GM23248 (cell line): Measurements from ENCODE around the gene EMC9. TPM values are rescaled to one million over a fixed set of nuclear protein-coding genes. Genes with fewer than 3 reads are reported as not detected.
A peak's percentile ranks its signal among the peaks of the same experiment; 100 is the strongest.

Experiments
- DNase-seq: peaks from one replicate; pipeline ENCODE4 v3.0.0-alpha.2; 2015
- H2AFZ ChIP-seq: fragments of 200-600 bp; sonication (generic); 2 replicates; pipeline ENCODE4 v1.6.1; 2016; ENCODE audit warnings: antibody characterized with exemption
- H3F3A ChIP-seq: fragments of 200-600 bp; sonication (generic); 2 replicates; pipeline ENCODE4 v1.6.1; 2016; ENCODE audit warnings: mild to moderate bottlenecking, antibody characterized with exemption, mixed run types; ENCODE audit not compliant: insufficient read depth
- H3K27ac ChIP-seq: fragments of 200-600 bp; sonication (generic); 2 replicates; pipeline ENCODE4 v1.5.1; 2016; ENCODE audit warnings: mild to moderate bottlenecking
- H3K27me3 ChIP-seq: fragments of 200-600 bp; sonication (generic); replicated peaks from 2 replicates; pipeline ENCODE4 v1.6.1; 2016; ENCODE audit warnings: mild to moderate bottlenecking; ENCODE audit not compliant: insufficient read depth
- H3K36me3 ChIP-seq: fragments of 200-600 bp; sonication (generic); 2 replicates; pipeline ENCODE4 v1.6.1; 2016; ENCODE audit warnings: low read depth, mild to moderate bottlenecking
- H3K4me1 ChIP-seq: fragments of 200-600 bp; sonication (generic); 2 replicates; pipeline ENCODE4 v1.6.1; 2016; ENCODE audit warnings: mild to moderate bottlenecking; ENCODE audit not compliant: insufficient read depth
- H3K4me2 ChIP-seq: fragments of 200-600 bp; sonication (generic); one replicate; pipeline ENCODE4 v1.6.1; 2016; ENCODE audit warnings: mild to moderate bottlenecking; ENCODE audit not compliant: unreplicated experiment
- H3K4me3 ChIP-seq: fragments of 200-600 bp; sonication (generic); 2 replicates; pipeline ENCODE4 v1.5.1; 2016; ENCODE audit warnings: mild to moderate bottlenecking
- H3K79me2 ChIP-seq: fragments of 200-600 bp; sonication (generic); 2 replicates; pipeline ENCODE4 v1.6.1; 2016; ENCODE audit warnings: mild to moderate bottlenecking; ENCODE audit not compliant: insufficient read depth
- H3K9ac ChIP-seq: fragments of 200-600 bp; sonication (generic); 2 replicates; pipeline ENCODE4 v1.6.1; 2016; ENCODE audit warnings: mild to moderate bottlenecking
- H3K9me2 ChIP-seq: fragments of 200-600 bp; sonication (generic); 2 replicates; pipeline ENCODE4 v1.6.1; 2016; ENCODE audit warnings: mixed run types, mild to moderate bottlenecking, moderate library complexity; ENCODE audit not compliant: insufficient read depth
- H3K9me3 ChIP-seq: fragments of 200-600 bp; sonication (generic); one replicate; pipeline ENCODE4 v1.6.1; 2017; ENCODE audit warnings: low read depth
- H4K20me1 ChIP-seq: fragments of 200-600 bp; sonication (generic); 2 replicates; pipeline ENCODE4 v1.6.0; 2016; ENCODE audit not compliant: insufficient read depth
- EZH2 ChIP-seq: fragments of 200-600 bp; sonication (generic); IDR thresholded peaks from 2 replicates; pipeline ENCODE4 v1.6.1; 2018; ENCODE audit warnings: antibody characterized with exemption, mild to moderate bottlenecking; ENCODE audit not compliant: insufficient read depth, poor library complexity, severe bottlenecking
- EZH2phosphoT487 ChIP-seq: fragments of 200-600 bp; sonication (generic); IDR thresholded peaks from 2 replicates; pipeline ENCODE4 v1.6.1; 2018; ENCODE audit warnings: antibody characterized with exemption, moderate library complexity, mild to moderate bottlenecking, low read depth; ENCODE audit not compliant: insufficient read depth
- WGBS, 2 experiments: methylation state at CpG; one replicate each; pipeline ENCODE4 v1.1.6; 2015 to 2017; ENCODE audit warnings: low lambda C conversion rate in 2 of 2, low coverage in 1 of 2; ENCODE audit errors: missing lambda C conversion rate in 2 of 2; 5-methylcytosine and 5-hydroxymethylcytosine counted together
- in situ Hi-C: fragments of 300-500 bp; cut with MboI; formaldehyde crosslinking; loops from 2 replicates; pipeline ENCODE4 v1.15.0; 2020
- polyA plus RNA-seq: library from polyadenylated mRNA; unstranded; fragments of >200 nt; fragmentation: Nextera tagmentation; extraction: Ambion mirVana; gene quantifications from 2 replicates; pipeline ENCODE4 v1.2.1, GENCODE V29; 2016
- total RNA-seq: library from RNA; depleted of rRNA; stranded (reverse); fragments of >200 nt; shearing (Covaris generic); gene quantifications from 2 replicates; pipeline ENCODE4 v1.2.3, GENCODE V29; 2014

The EMC9 gene
- total and polyA plus RNA-seq, 2 experiments from 2014 or later = 22.9 to 27.4 TPM

GRCh38 chr14:24143511-24143910 is 2.1 kb upstream of the EMC9 start:
- H3K27me3 ChIP-seq = no peaks in the 10 kb centered on the region
- H4K20me1 ChIP-seq = no peaks in the 10 kb centered on the region
- peak overlapping the region; percentile 52 for H3K4me2 ChIP-seq
- H3K4me3 ChIP-seq = no peak overlapping the region
- H3K9me2 ChIP-seq = no peaks in the 10 kb centered on the region
- H3K79me2 ChIP-seq = peaks cover 55% of the 10 kb centered on the region
- peaks cover 6% of the 10 kb centered on the region; the same call in 1 of the 2 replicates for H3K36me3 ChIP-seq
- TF ChIP-seq EZH2 (no peak), EZH2phosphoT487 (no peak)
- peak; percentile 87 for DNase-seq
- 8 to 14% methylated on average over 2 of the region's 2 CpGs for WGBS, 2 experiments
- H2AFZ ChIP-seq = no peak overlapping the region
- in situ Hi-C loops = no loop called here
- no peak overlapping the region for H3K9ac ChIP-seq
- peaks cover 41% of the 10 kb centered on the region for H3F3A ChIP-seq
- H3K27ac ChIP-seq = peak overlapping the region; percentile 37
- peaks cover 46% of the 10 kb centered on the region for H3K4me1 ChIP-seq
- no peaks in the 10 kb centered on the region for H3K9me3 ChIP-seq

GRCh38 chr14:24139272-24139934 is 2.0 kb downstream of the EMC9 start:
- Histone ChIP-seq H3K4me3 (peak overlapping the region; percentile 93), H2AFZ (no peak overlapping the region), H3K27me3 (no peaks in the 10 kb centered on the region), H3K36me3 (peaks cover 12% of the 10 kb centered on the region; the same call in 1 of the 2 replicates), H3K4me1 (peaks cover 31% of the 10 kb centered on the region), H3K9ac (peak overlapping the region; percentile 81; the same call in 1 of the 2 replicates), H3F3A (peaks cover 24% of the 10 kb centered on the region), H3K9me3 (no peaks in the 10 kb centered on the region), H4K20me1 (no peaks in the 10 kb centered on the region), H3K27ac (no peak overlapping the region), H3K9me2 (no peaks in the 10 kb centered on the region), H3K79me2 (peaks cover 51% of the 10 kb centered on the region), H3K4me2 (peak overlapping the region; percentile 95)
- WGBS, 2 experiments = 93 to 96% methylated on average over 9 of the region's 9 CpGs
- in situ Hi-C loops = no loop called here
- DNase-seq = no peak
- TF ChIP-seq EZH2phosphoT487 = no peak
- no peak for TF ChIP-seq EZH2

GRCh38 chr14:24138396-24139271 is 2.8 kb downstream of the EMC9 start:
- DNase-seq = no peak
- Histone ChIP-seq H3K79me2 (peaks cover 45% of the 10 kb centered on the region), H3K36me3 (peaks cover 12% of the 10 kb centered on the region; the same call in 1 of the 2 replicates), H3K4me1 (peaks cover 25% of the 10 kb centered on the region), H3K27me3 (no peaks in the 10 kb centered on the region), H3K4me3 (no peak overlapping the region), H3K9me3 (no peaks in the 10 kb centered on the region), H4K20me1 (no peaks in the 10 kb centered on the region), H3K9ac (no peak overlapping the region), H2AFZ (no peak overlapping the region), H3K27ac (no peak overlapping the region), H3F3A (peaks cover 17% of the 10 kb centered on the region), H3K9me2 (no peaks in the 10 kb centered on the region), H3K4me2 (no peak overlapping the region)
- WGBS, 2 experiments = 87 to 88% methylated on average over 13 of the region's 13 CpGs
- no peak for TF ChIP-seq EZH2phosphoT487
- no peak for TF ChIP-seq EZH2
- in situ Hi-C loops = no loop called here

- Histone ChIP-seq H3K36me3 (peaks cover 12% of the 10 kb centered on the region; the same call in 1 of the 2 replicates), H3K9me2 (no peaks in the 10 kb centered on the region), H3K4me3 (no peak overlapping the region), H3K9me3 (no peaks in the 10 kb centered on the region), H3F3A (peaks cover 9% of the 10 kb centered on the region), H3K27ac (no peak overlapping the region), H2AFZ (no peak overlapping the region), H3K79me2 (peaks cover 45% of the 10 kb centered on the region), H3K9ac (no peak overlapping the region), H3K4me2 (no peak overlapping the region), H3K4me1 (peaks cover 18% of the 10 kb centered on the region; the same call in 1 of the 2 replicates), H3K27me3 (no peaks in the 10 kb centered on the region), H4K20me1 (no peaks in the 10 kb centered on the region)
- TF ChIP-seq EZH2 (no peak), EZH2phosphoT487 (no peak)
- DNase-seq = no peak
- in situ Hi-C loops = no loop called here
- 81 to 88% methylated on average over 8 of the region's 8 CpGs for WGBS, 2 experiments
These were observed 3.6 kb downstream of the EMC9 start for GRCh38 chr14:24137529-24138395.
